GM19238 (cell line): ENCODE data around the gene ALOX5AP.

Source experiments
- DNase-seq: peaks from one replicate; pipeline ENCODE4 v3.0.0; 2011; ENCODE audit warnings: low spot score; ENCODE audit not compliant: insufficient read length

The ALOX5AP gene

GRCh38 chr13:30714629-30715371 is 20.5 kb upstream of the ALOX5AP start:
- no peak for DNase-seq

DNA sequence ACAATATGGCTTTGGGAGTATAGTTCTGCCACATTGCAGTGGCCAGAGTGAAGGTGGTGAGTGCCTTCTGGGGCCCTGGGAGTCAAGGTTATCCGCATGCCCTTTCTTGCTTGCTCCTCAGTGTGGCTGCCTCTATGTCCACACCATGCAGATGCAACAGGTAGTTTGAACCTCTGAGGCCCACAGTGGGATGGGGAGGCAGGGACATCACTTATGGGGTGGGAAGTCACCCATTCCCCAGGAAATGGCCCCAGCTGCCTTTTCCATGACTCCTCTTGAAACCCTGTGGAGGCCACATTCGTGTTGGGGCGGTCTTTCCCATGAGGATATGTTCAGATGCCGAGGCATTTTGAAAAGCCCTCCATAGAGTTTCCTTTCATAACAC is 20.0 kb upstream of the ALOX5AP start:
- no peak for DNase-seq

- no peak for DNase-seq
These were observed 19.5 kb upstream of the ALOX5AP start for GRCh38 chr13:30715837-30716236.

- DNase-seq, result no peak
These were observed 16.4 kb upstream of the ALOX5AP start for GRCh38 chr13:30718661-30719524.

DNA sequence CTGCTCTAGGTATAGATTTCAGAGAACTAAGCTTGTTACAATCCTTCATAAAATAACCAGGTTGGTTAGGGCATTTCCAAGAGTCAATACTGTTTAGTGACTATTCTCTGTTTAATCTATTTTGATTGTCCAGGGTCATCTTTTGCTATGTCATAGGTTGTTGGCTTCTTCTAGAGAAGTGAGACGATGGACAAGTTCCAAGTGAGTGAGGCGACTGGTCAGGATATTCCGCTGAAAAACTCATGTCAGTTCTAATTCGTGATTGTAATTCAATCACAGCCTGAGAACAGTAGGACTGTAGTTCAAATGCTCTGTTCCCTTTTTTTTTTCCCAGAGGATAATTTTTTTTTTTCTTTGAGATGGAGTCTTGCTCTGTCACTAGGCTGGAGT is 15.8 kb upstream of the ALOX5AP start:
- no peak for DNase-seq

DNA sequence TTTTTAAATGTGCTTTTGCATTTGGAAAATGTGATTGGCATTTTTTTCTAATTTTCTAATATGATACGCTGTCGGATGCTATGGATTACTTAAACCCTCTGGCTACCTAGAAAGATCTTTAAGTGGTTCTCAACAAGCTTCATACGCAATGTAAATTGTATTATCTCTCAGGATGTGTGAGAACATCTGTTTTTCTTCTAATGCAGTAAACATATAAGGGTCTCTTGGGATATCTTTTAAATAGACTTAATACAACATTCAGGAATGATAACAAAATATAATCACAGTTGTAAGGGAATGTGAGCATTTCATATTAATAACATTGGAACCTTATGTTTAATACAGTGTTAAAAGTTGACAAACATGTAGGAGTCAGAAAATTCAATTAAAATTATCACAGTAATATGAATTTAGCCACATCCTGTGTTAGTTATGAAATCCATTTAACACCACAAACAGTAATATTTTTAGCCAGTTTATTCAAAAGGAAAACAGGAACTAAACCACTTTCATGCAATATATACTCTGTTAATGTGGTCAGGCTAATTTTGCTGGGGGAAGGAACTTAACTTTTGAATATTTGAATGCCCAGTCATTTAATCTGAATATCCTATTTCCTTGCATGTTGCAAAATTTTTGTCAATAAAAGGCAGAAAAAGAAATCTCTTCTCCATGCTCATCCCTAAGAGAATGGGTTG is 15.0 kb upstream of the ALOX5AP start:
- DNase-seq, result no peak

DNA sequence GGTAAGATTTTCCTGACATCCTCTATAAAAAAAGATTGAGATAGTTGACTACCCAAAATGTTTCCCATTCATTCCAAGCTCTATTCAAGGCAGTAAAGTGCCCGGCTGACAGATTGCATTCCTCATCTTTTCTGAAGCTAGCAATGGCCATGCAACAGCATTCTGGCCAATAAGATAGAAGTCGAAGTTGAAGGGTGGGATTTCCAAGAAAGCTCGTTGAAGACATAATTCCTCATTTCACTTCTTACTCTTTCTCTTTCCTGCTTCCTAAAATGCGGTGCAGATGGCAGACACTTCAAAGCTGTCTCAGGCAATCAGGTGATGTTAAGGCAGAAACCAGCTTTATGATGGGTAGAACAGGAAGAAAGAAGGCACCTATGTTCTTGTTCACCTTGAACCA is 13.4 kb upstream of the ALOX5AP start:
- DNase-seq, result no peak

GRCh38 chr13:30722361-30722760 is 13.0 kb upstream of the ALOX5AP start:
- DNase-seq, result no peak

DNA sequence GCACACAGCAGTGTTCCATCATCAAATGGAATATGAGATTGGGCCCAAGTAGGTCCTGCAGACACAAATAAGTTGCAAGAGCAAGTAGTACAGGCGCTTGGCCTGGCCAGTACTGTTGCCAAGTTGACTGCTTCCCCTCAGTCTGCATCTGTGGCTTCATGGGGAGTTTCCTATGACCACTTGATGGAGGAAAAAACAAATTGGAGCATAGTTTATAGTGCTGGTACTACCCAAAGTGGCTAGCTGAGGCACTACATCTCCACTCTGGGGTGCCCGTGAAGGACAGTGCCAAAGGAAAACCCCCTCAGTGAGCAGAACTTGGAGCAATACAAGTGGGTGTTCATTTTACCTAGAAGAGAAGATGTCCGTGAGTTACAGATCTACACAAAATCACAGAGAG is 10.6 kb upstream of the ALOX5AP start:
- DNase-seq, result no peak

- DNase-seq, result no peak
These were observed 9.8 kb upstream of the ALOX5AP start for GRCh38 chr13:30725326-30726085.

DNA sequence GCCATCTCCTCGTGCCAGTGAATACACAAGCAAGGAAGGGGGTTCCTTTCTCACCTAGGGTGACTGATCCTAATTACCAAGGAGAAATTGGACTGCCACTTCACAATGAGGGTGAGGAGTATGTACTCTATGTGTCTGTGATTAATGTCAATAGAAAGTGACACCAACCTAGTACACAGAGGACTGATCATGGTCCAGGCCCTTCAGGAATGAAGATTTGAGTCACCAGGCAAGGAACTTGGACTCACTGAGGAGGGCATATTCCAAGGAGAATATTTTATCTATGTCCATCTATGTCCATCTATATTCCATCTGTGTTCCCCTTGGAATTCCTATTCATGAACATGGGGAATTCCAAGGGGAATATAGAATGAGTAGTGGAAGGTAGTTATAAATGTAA is 9.2 kb upstream of the ALOX5AP start:
- no peak for DNase-seq

GRCh38 chr13:30727491-30728355 is 7.6 kb upstream of the ALOX5AP start:
- DNase-seq, result no peak

GRCh38 chr13:30729801-30730200 is 5.5 kb upstream of the ALOX5AP start:
- no peak for DNase-seq

DNA sequence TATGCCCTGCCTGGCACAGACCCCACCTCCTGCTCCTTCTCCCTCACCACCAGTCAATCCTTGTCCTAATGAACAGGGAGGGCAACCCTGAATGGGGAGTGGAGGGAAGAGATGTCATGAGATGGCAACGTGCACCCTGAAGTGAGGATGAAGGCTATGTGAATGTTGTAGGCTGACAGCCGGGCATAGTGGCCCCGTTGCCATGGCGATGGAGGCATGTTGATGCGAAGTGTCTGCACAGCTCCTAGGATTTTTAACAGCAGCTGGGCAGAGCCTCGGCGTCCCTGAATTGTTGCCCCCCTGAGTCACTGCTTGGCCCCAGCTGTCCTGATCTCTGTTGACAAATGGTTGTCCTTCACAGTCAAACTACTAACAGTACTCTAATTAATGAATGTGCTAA is 4.8 kb upstream of the ALOX5AP start:
- no peak for DNase-seq

GRCh38 chr13:30731361-30732045 is 3.8 kb upstream of the ALOX5AP start:
- no peak for DNase-seq

- DNase-seq, result no peak
These were observed 3.3 kb upstream of the ALOX5AP start for GRCh38 chr13:30732046-30732390.

DNA sequence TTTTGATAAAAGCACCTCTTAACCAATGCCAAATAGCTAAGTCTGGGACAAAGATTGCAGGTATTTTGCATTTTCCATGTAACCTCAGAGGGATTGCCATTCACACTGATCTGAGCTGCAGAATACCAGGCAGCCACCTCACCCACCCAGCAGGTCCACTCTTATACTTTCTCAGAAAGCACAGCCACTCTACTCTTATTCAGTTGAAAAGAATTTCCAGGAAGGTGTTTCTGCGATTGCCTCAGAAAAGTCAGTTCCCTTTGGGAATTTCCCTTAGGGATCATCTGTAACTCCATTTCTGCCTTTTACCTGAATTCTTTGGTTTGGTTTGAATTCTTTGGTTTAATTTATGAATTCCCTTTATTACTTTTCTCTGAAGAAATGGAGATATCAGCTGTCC is 904 bp upstream of the ALOX5AP start:
- DNase-seq, result no peak

- no peak for DNase-seq
These were observed 481 bp downstream of the ALOX5AP start for GRCh38 chr13:30735872-30736175.

DNA sequence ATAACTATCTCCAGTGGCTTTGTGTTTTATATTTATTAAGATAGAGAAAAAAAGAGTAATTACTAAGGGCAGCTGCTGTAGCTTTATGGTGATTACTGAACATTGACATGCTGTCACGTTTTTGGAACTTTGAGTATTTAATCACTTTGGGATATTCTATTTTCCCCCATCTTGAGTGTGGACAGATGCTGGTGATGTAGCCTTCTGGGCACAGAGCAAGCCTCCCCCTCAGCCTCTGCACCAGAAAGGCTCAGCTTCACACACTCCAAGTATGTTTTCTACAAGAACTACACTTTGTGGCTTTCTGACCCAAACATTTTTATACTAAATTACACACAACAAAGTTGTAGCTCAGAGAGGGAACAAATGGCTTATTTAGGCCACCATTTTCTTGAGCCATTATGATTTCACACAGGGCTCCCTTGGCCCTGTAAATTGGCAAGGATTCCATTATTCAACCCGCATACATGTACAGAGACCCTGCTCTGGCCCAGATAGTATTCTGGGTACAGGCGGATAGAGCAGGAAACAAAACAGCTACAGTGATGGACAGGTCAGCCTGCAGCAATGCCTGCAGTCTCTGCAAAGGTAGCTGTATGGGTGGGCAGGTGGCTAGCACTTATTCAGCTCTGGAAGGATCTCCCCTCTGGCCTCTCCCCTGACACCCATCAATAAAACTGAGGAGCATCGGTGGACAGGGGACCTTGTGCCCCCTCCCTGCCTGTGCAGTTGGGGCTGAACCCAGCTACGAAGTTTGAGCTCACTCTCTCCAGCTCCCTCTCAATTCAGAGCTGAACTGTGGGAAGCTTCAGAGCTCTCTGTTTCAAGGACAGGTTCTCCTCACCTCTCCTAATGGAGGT is 1.3 kb downstream of the ALOX5AP start:
- DNase-seq, result no peak
